Cardiac muscle cell (in vitro differentiated cells and primary cell): ENCODE data around the gene OR51G2. TPM values are rescaled to one million over a fixed set of nuclear protein-coding genes. Genes with fewer than 3 reads are reported as not detected.
"Not testable (repeated sequence)": the region's sequence is repeated elsewhere in the genome, so short reads cannot be mapped to it uniquely, and the experiment has no call there.

Source experiments
- DNase-seq, 2 donors: peaks; one replicate each; pipeline versions ENCODE4 v3.0.0 to v3.0.0-alpha.2; 2010 to 2017; ENCODE audit warnings: low read depth in 1 of 2, low spot score in 1 of 2
- H3K27ac ChIP-seq: fragments of 200-600 bp; sonication (generic); 2 replicates; pipeline ENCODE4 v1.5.1; 2016
- H3K27me3 ChIP-seq: fragments of 200-600 bp; sonication (generic); 2 replicates; pipeline ENCODE4 v1.6.0; 2016; ENCODE audit warnings: control low read depth
- H3K36me3 ChIP-seq: fragments of 200-600 bp; sonication (generic); 2 replicates; pipeline ENCODE4 v1.5.1; 2016; ENCODE audit warnings: control low read depth
- H3K4me1 ChIP-seq: fragments of 200-600 bp; sonication (generic); 2 replicates; pipeline ENCODE4 v1.8.1; 2017; ENCODE audit warnings: low read depth, mild to moderate bottlenecking, mixed run types
- H3K4me3 ChIP-seq: fragments of 200-600 bp; sonication (generic); 2 replicates; pipeline ENCODE4 v1.5.1; 2016; ENCODE audit warnings: mild to moderate bottlenecking
- H3K9me3 ChIP-seq: fragments of 200-600 bp; sonication (generic); 2 replicates; pipeline ENCODE4 v1.5.1; 2017; ENCODE audit warnings: low read depth, mild to moderate bottlenecking, control low read depth
- polyA plus RNA-seq: library from polyadenylated mRNA; unstranded; fragments of >200 nt; fragmentation: Nextera tagmentation; extraction: Ambion mirVana; gene quantifications from 2 replicates; pipeline ENCODE4 v1.2.1, GENCODE V29; 2016
- total RNA-seq: library from RNA; depleted of rRNA; stranded (reverse); fragments of >200 nt; gene quantifications from 2 replicates; pipeline ENCODE4 v1.2.3, GENCODE V29; 2016
- TF ChIP-seq, protein P1 (sequence below): IDR thresholded peaks from 2 replicates; pipeline ENCODE4 v1.5.1; 2012; ENCODE audit warnings: low read depth, mild to moderate bottlenecking, low read length

Gene OR51G2, protein sequence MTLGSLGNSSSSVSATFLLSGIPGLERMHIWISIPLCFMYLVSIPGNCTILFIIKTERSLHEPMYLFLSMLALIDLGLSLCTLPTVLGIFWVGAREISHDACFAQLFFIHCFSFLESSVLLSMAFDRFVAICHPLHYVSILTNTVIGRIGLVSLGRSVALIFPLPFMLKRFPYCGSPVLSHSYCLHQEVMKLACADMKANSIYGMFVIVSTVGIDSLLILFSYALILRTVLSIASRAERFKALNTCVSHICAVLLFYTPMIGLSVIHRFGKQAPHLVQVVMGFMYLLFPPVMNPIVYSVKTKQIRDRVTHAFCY
- total RNA-seq: not detected in 2 replicates
- polyA plus RNA-seq: not detected in 2 replicates

- H3K27me3 ChIP-seq: no peaks in the 10 kb centered on the region
Observed at GRCh38 chr11:4919250-4919649, at the start of gene OR51G2. Gene OR51G2, minus strand, starts transcription at chr11:4919350. Its CDS starts 3,687 bp downstream, at chr11:4915663.

DNA sequence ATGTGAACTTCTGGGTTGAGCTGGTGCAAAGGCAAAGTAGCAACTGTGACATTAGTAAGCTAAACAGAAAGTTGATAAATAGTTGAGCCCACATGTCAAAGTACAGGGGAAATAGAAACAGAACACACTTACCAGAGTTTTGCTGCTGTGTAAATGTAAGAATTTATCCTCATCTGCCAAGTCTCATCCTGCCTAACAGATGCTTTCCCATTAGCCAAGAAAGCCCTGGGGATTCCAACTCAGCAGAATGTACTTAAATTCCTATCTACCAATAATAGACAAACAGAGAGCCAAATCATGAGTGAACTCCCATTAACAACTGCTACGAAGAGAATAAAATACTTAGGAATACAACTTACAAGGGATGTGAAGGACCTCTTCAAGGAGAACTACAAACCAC, 43.7 kb upstream of the OR51G2 start:
- no peaks in the 10 kb centered on the region for H3K36me3 ChIP-seq
- TF ChIP-seq, protein P1, sequence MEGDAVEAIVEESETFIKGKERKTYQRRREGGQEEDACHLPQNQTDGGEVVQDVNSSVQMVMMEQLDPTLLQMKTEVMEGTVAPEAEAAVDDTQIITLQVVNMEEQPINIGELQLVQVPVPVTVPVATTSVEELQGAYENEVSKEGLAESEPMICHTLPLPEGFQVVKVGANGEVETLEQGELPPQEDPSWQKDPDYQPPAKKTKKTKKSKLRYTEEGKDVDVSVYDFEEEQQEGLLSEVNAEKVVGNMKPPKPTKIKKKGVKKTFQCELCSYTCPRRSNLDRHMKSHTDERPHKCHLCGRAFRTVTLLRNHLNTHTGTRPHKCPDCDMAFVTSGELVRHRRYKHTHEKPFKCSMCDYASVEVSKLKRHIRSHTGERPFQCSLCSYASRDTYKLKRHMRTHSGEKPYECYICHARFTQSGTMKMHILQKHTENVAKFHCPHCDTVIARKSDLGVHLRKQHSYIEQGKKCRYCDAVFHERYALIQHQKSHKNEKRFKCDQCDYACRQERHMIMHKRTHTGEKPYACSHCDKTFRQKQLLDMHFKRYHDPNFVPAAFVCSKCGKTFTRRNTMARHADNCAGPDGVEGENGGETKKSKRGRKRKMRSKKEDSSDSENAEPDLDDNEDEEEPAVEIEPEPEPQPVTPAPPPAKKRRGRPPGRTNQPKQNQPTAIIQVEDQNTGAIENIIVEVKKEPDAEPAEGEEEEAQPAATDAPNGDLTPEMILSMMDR: no peak
- no peaks in the 10 kb centered on the region for H3K4me1 ChIP-seq
- no peak for DNase-seq
- no peaks in the 10 kb centered on the region for H3K9me3 ChIP-seq
- no peak overlapping the region for H3K4me3 ChIP-seq
- no peaks in the 10 kb centered on the region for H3K27me3 ChIP-seq
- no peak overlapping the region for H3K27ac ChIP-seq

More at GRCh38 chr11:4919250-4919649, at the start of gene OR51G2:
- Histone ChIP-seq H3K27ac (no peak within 1 kb of the TSS), H3K36me3 (no peaks in the 10 kb centered on the region), H3K4me1 (no peaks in the 10 kb centered on the region), H3K4me3 (no peak within 1 kb of the TSS), H3K9me3 (no peaks in the 10 kb centered on the region)
- TF ChIP-seq, protein P1: no peak
- no peak for DNase-seq

DNA sequence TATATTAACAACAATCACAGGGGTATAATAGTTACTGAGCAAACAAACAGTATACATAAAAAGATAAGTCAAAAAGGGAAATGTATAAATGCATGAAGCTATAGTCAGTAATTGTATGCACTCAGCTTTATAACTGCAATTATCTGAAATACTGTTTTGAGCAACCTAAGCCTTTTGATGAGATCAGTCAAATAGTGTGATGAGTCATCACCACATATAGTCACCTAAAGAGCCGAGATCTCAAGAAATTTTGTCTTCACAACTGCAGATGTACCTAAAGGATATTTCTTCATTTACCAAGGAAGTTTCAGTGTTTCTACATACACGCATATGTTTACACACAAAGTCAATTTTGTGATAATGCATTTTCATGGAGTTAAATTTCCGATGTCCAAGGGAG, 41.7 kb upstream of the OR51G2 start:
- H3K36me3 ChIP-seq: no peaks in the 10 kb centered on the region
- H3K27me3 ChIP-seq: no peaks in the 10 kb centered on the region
- no peak overlapping the region for H3K4me3 ChIP-seq
- H3K9me3 ChIP-seq: no peaks in the 10 kb centered on the region
- TF ChIP-seq, protein P1: no peak
- DNase-seq: no peak
- H3K27ac ChIP-seq: no peak overlapping the region
- H3K4me1 ChIP-seq: no peaks in the 10 kb centered on the region

DNA sequence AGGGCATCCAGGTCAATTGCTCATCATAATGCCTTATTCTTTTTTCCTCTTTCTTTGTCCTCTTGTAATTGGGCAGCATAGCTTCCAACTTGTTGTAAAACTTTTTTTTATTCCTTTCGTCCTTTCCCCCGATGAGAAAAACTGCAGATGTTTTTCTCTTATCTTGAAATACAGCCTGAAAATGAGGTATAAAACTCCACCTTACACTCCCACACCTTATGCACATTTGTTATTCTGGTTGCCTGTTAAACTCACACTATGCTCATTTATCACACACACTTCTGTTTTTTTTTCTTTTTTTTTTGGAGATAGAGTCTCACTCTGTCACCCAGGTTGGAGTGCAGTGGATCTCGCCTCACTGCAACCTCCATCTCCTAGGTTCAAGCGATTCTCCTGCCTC, 38.2 kb upstream of the OR51G2 start:
- H3K27me3 ChIP-seq: no peaks in the 10 kb centered on the region
- H3K4me3 ChIP-seq: no peak overlapping the region
- DNase-seq: no peak
- H3K27ac ChIP-seq: no peak overlapping the region
- H3K4me1 ChIP-seq: no peaks in the 10 kb centered on the region
- TF ChIP-seq, protein P1: no peak
- no peaks in the 10 kb centered on the region for H3K36me3 ChIP-seq
- H3K9me3 ChIP-seq: no peaks in the 10 kb centered on the region

- H3K36me3 ChIP-seq, H3K4me3 ChIP-seq, DNase-seq, H3K27ac ChIP-seq, H3K4me1 ChIP-seq, H3K27me3 ChIP-seq, H3K9me3 ChIP-seq: not testable (repeated sequence)
Observed at GRCh38 chr11:4955613-4956012, 36.5 kb upstream of the OR51G2 start, which contains the start of gene OR51A2. Gene OR51A2, minus strand, starts transcription at chr11:4955713. Its CDS starts 0 bp downstream, at chr11:4955713.

GRCh38 chr11:4947505-4947904, 28.4 kb upstream of the OR51G2 start, which contains the start of gene OR51A4:
Gene OR51A4, minus strand, starts transcription at chr11:4947605. Its CDS starts 505 bp downstream, at chr11:4947100.
- Histone ChIP-seq H3K9me3 (no peaks in the 10 kb centered on the region), H3K27me3 (no peaks in the 10 kb centered on the region), H3K4me1 (no peaks in the 10 kb centered on the region), H3K4me3 (no peak within 1 kb of the TSS), H3K27ac (no peak within 1 kb of the TSS), H3K36me3 (no peaks in the 10 kb centered on the region)
- no peak for DNase-seq
- TF ChIP-seq, protein P1: no peak
